GM21526 (cell line): ENCODE data around the gene PCDHGA1.
"Not testable (repeated sequence)": the region's sequence is repeated elsewhere in the genome, so short reads cannot be mapped to it uniquely, and the experiment has no call there.

Experiments used
- ATAC-seq: cut with Tn5 transposase; IDR thresholded peaks from one replicate; pipeline ENCODE4 v1.9.1; 2021; ENCODE audit warnings: moderate library complexity; ENCODE audit not compliant: unreplicated experiment, low FRiP score

The PCDHGA1 gene

GRCh38 chr5:141407790-141408505 lies 77.6 kb downstream of the PCDHGA1 start, which contains the start of gene PCDHGB6:
Gene PCDHGB6 (plus strand): TSS chr5:141408021. CDS start chr5:141408203, 182 bp downstream.
- peak; percentile 75 for ATAC-seq

GRCh38 chr5:141409598-141410306 lies 79.4 kb downstream of the PCDHGA1 start:
- ATAC-seq = no peak

GRCh38 chr5:141411575-141411974 lies 81.3 kb downstream of the PCDHGA1 start:
- ATAC-seq = no peak

- ATAC-seq = peak; percentile 84
Observed at GRCh38 chr5:141412854-141413539, 82.7 kb downstream of the PCDHGA1 start, which contains the start of gene PCDHGA10. Gene PCDHGA10 (plus strand): TSS chr5:141412987. CDS start chr5:141413176, 189 bp downstream.

GRCh38 chr5:141413540-141414069 lies 83.3 kb downstream of the PCDHGA1 start:
- ATAC-seq = no peak

- ATAC-seq = not testable (repeated sequence)
Observed at GRCh38 chr5:141414548-141415274, 84.4 kb downstream of the PCDHGA1 start.

- ATAC-seq = not testable (repeated sequence)
Observed at GRCh38 chr5:141415275-141415618, 84.9 kb downstream of the PCDHGA1 start.

GRCh38 chr5:141417494-141418172 lies 87.3 kb downstream of the PCDHGA1 start, which contains the start of gene PCDHGB7:
Gene PCDHGB7 (plus strand): TSS chr5:141417677. CDS start chr5:141417860, 183 bp downstream.
- ATAC-seq = peak; percentile 38

- no peak for ATAC-seq
Observed at GRCh38 chr5:141419074-141419880, 89.0 kb downstream of the PCDHGA1 start.

- ATAC-seq = peak; percentile 69
Observed at GRCh38 chr5:141420855-141421488, 90.7 kb downstream of the PCDHGA1 start, which contains the start of gene PCDHGA11. Gene PCDHGA11 (plus strand): TSS chr5:141421051. CDS start chr5:141421228, 177 bp downstream.

- no peak for ATAC-seq
Observed at GRCh38 chr5:141421489-141421855, 91.2 kb downstream of the PCDHGA1 start.

GRCh38 chr5:141422742-141423291 lies 92.5 kb downstream of the PCDHGA1 start:
- no peak for ATAC-seq

GRCh38 chr5:141427783-141428426 lies 97.6 kb downstream of the PCDHGA1 start:
- no peak for ATAC-seq

GRCh38 chr5:141430332-141431113 lies 100.2 kb downstream of the PCDHGA1 start, which contains the start of gene PCDHGA12:
Gene PCDHGA12 (plus strand): TSS chr5:141430507. CDS start chr5:141430760, 253 bp downstream.
- ATAC-seq = peak; percentile 90

GRCh38 chr5:141431286-141431685 lies 101.0 kb downstream of the PCDHGA1 start:
- ATAC-seq = no peak

- ATAC-seq = not testable (repeated sequence)
Observed at GRCh38 chr5:141432308-141432707, 102.0 kb downstream of the PCDHGA1 start.
